WI38 (cell line): ENCODE data around the gene LRRN4CL.
"Not testable (repeated sequence)": the region's sequence is repeated elsewhere in the genome, so short reads cannot be mapped to it uniquely, and the experiment has no call there.

Experiments used
- H3K4me3 ChIP-seq: 2 replicates; pipeline ENCODE4 v1.5.1; 2011; ENCODE audit warnings: low read depth, mild to moderate bottlenecking, control low read depth, low read length
- TF ChIP-seq, protein P1 (sequence below): IDR thresholded peaks from 2 replicates; pipeline ENCODE4 v1.5.1; 2012; ENCODE audit warnings: low read depth, mild to moderate bottlenecking, control low read depth, low read length

The LRRN4CL gene

DNA sequence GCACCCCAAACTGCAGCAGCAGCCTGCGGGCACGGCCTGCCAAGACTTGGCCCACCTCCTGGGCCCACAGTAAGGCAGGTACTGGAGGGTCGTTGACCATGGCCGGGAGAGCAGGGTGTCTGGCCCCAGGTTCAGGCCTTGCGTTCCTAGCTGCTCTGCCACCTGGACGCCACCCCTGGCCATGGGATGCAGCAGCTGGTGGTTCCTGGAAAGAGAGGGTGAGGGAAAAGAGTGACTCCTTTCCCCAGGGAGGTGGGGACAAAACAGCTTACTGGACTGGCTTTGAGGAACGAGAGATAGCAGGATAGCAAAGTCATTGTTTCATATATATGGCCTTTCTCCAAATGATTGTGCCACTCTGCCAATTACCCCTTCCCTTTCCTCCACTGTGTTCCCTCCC, 16.1 kb upstream of the LRRN4CL start:
- peak overlapping the region; percentile 73 for H3K4me3 ChIP-seq
- TF ChIP-seq, protein P1, sequence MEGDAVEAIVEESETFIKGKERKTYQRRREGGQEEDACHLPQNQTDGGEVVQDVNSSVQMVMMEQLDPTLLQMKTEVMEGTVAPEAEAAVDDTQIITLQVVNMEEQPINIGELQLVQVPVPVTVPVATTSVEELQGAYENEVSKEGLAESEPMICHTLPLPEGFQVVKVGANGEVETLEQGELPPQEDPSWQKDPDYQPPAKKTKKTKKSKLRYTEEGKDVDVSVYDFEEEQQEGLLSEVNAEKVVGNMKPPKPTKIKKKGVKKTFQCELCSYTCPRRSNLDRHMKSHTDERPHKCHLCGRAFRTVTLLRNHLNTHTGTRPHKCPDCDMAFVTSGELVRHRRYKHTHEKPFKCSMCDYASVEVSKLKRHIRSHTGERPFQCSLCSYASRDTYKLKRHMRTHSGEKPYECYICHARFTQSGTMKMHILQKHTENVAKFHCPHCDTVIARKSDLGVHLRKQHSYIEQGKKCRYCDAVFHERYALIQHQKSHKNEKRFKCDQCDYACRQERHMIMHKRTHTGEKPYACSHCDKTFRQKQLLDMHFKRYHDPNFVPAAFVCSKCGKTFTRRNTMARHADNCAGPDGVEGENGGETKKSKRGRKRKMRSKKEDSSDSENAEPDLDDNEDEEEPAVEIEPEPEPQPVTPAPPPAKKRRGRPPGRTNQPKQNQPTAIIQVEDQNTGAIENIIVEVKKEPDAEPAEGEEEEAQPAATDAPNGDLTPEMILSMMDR = no peak

DNA sequence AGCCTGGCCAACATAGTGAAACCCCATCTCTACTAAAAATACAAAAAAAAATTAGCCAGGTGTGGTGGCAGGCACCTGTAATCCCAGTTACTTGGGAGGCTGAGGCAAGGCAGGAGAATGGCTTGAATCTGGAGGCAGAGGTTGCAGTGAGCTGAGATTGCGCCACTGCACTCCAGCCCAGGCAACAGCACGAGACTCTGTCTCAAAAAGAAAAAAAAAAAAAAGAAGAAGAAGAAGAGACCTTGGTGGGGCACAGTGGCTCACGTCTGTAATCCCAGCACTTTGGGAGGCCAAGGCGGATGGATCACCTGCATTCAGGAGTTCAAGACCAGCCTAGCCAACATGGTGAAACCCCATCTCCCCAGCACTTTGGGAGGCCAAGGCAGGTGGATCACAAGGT, 14.6 kb upstream of the LRRN4CL start:
- not testable (repeated sequence) for H3K4me3 ChIP-seq

DNA sequence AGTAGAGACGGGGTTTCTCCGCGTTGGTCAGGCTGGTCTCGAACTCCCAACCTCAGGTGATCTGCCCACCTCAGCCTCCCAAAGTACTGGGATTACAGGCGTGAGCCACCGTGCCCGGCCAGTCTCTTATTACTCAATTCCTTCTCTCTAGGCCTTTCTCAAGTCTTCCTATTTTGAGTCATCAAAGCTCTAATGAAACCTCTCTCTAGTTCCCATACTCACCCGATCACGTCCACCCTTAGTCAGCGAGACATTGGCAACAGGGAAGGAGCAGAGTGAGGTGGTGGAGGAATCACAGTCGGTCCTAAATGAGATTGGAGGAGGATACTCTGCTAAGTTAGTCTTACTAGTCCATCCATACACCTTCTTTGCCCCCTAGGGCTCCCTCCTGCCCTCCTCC, 12.9 kb upstream of the LRRN4CL start:
- TF ChIP-seq, protein P1 = no peak
- no peak overlapping the region for H3K4me3 ChIP-seq

DNA sequence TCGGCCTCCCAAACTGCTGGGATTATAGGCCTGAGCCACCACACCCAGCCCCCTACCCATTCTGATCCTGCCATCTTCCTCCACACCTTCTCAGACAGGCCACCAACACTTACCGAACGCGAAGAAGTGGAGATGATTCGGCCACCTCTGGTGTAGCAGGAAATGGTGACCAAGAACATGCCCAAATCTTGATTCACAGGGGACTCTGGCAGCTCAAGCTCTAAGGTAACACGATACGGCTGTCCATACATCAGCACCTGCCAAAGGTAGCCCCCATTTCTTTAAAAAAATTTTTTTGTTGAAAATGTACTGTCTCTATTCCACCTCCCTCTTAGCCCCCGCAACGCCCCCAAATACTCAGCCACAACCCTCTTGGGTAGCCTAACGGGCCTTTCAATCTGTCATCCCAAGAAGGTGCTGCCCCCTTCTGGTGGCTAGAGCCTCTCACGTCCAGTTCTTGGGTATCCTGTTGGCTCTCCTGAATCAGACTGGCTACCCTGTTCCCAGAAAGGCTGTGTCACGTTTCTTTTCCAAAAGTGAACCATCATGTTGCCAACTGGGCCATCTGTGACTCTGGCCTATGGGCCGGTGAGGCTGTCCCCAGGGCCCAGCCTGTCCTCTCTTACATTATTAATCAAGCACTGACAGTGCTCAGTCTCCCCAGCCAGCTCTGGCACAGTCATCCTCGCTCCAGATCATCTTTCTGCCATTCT, 5.3 kb upstream of the LRRN4CL start:
- TF ChIP-seq, protein P1 = peak; percentile 79
- H3K4me3 ChIP-seq = no peak overlapping the region

DNA sequence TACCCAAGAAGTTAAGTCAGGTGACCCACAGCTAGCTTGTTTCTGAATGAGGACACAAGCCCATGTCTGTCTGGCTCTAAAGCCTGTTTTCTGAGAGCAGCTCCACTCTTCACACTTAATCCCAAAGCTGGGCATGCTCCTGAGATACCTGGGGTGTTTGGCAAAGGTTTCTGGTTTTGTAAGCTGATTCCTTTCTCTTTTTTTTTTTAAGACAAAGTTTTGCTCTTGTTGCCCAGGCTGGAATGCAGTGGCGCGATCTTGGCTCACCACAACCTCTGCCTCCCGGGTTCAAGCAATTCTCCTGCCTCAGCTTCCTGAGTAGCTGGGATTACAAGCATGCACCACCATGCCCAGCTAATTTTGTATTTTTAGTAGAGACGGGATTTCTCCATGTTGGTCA, 4.3 kb upstream of the LRRN4CL start:
- not testable (repeated sequence) for H3K4me3 ChIP-seq

DNA sequence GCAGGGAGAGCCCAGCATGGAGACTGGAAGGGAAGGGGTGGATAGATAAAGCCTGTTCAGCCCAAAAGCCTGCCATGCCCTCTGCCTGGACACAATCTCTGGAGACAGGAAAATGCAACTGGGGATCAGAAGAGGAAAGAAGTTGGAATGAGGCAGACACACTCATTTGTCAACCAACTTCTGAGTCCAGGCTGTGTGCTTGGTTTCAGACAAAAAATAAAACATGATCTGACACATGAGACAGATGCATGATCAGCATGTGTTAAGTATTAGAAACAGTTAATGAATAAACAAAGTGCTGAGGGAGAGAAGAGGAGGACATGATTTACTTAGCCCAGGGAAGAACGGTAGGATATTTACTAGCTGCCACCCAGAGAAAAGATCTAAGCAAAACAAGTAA, 839 bp downstream of the LRRN4CL start:
- TF ChIP-seq, protein P1 = no peak
- H3K4me3 ChIP-seq = peak overlapping the region; percentile 2

DNA sequence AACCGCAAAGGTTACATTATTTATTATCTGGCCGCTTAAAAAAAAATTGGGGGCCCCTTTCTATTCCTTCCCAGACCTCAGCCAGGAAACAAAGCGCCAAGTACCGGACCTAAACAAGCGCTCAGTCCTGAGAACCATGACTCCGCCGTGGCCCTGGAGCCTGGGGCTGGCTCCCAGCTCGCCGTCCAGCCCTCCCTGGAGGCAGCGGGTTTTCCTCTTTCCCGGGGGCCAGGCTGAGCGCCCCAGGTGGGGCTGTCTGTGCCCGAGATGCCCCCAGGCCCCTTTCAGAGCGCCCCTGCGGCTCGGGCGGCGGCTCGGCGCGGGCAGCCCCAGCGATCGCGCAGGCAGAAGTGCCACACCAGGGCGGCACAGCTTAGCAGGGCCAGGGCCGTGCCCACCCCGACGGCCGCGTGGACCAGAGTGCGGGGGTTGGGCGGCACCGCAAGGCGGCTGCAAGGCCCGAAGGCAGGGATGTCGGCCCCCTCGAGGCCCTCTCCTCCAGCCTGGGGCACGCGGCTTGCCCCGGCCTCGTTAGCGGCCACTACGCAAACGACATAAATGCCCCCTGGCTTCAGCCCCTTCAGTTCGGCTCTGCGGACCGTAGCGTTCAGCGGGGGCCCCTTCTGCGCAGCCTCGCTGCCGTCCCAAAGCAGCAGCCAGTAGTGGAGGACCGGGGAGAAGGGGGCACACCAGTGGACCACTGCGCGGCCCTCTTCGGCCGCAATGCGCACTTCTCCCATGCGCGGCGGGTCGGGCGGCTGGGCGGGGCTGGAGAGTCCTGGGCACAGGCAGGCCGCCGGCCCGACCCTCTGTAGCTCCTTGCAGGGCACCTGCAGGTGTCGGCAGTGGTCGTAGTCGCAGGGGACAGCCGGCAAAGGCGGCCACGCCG, 1.6 kb downstream of the LRRN4CL start:
- 0 out of 2 replicates have a peak overlapping the region, but pooled peaks have one; percentile 2 for H3K4me3 ChIP-seq
- TF ChIP-seq, protein P1 = no peak

DNA sequence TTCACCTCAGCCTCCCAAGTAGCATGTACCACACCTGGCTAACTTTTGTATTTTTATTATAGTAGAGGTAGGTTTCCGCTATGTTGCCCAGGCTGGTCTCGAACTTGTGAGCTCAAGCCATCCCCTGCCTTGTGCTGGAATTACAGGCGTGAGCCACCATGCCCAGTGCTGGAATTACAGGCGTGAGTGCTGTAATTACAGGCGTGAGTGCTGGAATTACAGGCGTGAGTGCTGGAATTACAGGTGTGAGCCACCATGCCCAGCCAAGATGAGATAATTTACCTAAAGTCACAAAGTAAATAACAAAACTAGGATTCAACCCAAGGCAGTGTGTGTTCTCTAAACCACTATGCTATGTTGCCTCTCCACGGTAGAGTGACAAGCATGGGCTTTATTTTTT, 6.8 kb downstream of the LRRN4CL start:
- TF ChIP-seq, protein P1 = no peak
- H3K4me3 ChIP-seq = no peak overlapping the region
